Tibial artery (tissue), 4 donors: Measurements from ENCODE around the gene UBR7.

Experiments
- DNase-seq, 2 donors: peaks; one replicate each; pipeline ENCODE4 v3.0.0-alpha.2; 2019
- H3K27ac ChIP-seq, 2 donors: fragments of 200-600 bp; sonication (generic) in 1 of 2; 1 replicate in 1 of 2; 2 replicates in 1 of 2; pipeline ENCODE4 v1.5.1; 2018 to 2019; ENCODE audit warnings: mild to moderate bottlenecking in 1 of 2
- H3K27me3 ChIP-seq, 2 donors: fragments of 200-600 bp; sonication (generic) in 1 of 2; one replicate each; pipeline versions ENCODE4 v1.5.1 to v1.6.0; 2016 to 2019
- H3K36me3 ChIP-seq, 3 donors: fragments of 200-600 bp; sonication (generic) in 2 of 3; one replicate each; pipeline ENCODE4 v1.5.1; 2016 to 2019; ENCODE audit warnings: mild to moderate bottlenecking in 2 of 3
- H3K4me1 ChIP-seq, 4 donors: fragments of 200-600 bp; sonication (generic) in 2 of 4; 1 replicate in 3 of 4; 2 replicates in 1 of 4; pipeline ENCODE4 v1.5.1; 2016 to 2019
- H3K4me3 ChIP-seq, 2 donors: fragments of 200-600 bp; sonication (generic) in 1 of 2; 1 replicate in 1 of 2; 2 replicates in 1 of 2; pipeline ENCODE4 v1.5.1; 2018 to 2019; ENCODE audit warnings: mild to moderate bottlenecking in 2 of 2
- H3K9me3 ChIP-seq, 3 donors: fragments of 200-600 bp; sonication (generic) in 1 of 3; one replicate each; pipeline ENCODE4 v1.5.1; 2016 to 2019
- CTCF ChIP-seq, 2 experiments: fragments of 200-600 bp in 1 of 2; fragments of 450-650 bp in 1 of 2; IDR thresholded peaks; one replicate each; pipeline ENCODE4 v1.5.1; 2017 to 2019; ENCODE audit warnings: antibody characterized with exemption in 2 of 2, mild to moderate bottlenecking in 1 of 2, moderate library complexity in 1 of 2
- intact Hi-C: fragments of 100-400 bp; cut with DNase I; formaldehyde crosslinking; loops from one replicate; pipeline ENCODE4 v1.15.0; 2023; ENCODE audit warnings: low total_unique reads

UBR7 gene

GRCh38 chr14:93239869-93240677, 33.0 kb downstream of the UBR7 start:
- Histone ChIP-seq H3K27ac (no peak overlapping the region), H3K36me3 (peaks cover 38 to 60% (median 41%) of the 10 kb centered on the region in 3 donors), H3K4me1 (no peaks in the 10 kb centered on the region), H3K4me3 (no peak overlapping the region), H3K9me3 (no peaks in the 10 kb centered on the region), H3K27me3 (no peaks in the 10 kb centered on the region)
- no peak for TF ChIP-seq CTCF (IDR thresholded peaks at IDR 0.05)
- intact Hi-C loops: no loop called here
- no peak for DNase-seq

- no peak overlapping the region for H3K4me3 ChIP-seq
- no peaks in the 10 kb centered on the region for H3K4me1 ChIP-seq
- no peak overlapping the region for H3K27ac ChIP-seq
- no peaks in the 10 kb centered on the region for H3K9me3 ChIP-seq
- DNase-seq: no peak
- H3K27me3 ChIP-seq: no peaks in the 10 kb centered on the region
- TF ChIP-seq CTCF (IDR thresholded peaks at IDR 0.05): no peak
- intact Hi-C loops: no loop called here
- H3K36me3 ChIP-seq: peaks cover 44 to 66% (median 47%) of the 10 kb centered on the region in 3 donors
Measured at GRCh38 chr14:93240678-93241000, 33.6 kb downstream of the UBR7 start.

- Histone ChIP-seq H3K27ac (no peak overlapping the region), H3K27me3 (no peaks in the 10 kb centered on the region), H3K4me1 (no peaks in the 10 kb centered on the region), H3K9me3 (no peaks in the 10 kb centered on the region), H3K36me3 (peaks cover 76 to 94% (median 78%) of the 10 kb centered on the region in 3 donors), H3K4me3 (no peak overlapping the region)
- no peak for DNase-seq
- intact Hi-C loops: no loop called here
- no peak for TF ChIP-seq CTCF (IDR thresholded peaks at IDR 0.05)
Measured at GRCh38 chr14:93245764-93246420, 38.8 kb downstream of the UBR7 start.

- H3K27me3 ChIP-seq: no peaks in the 10 kb centered on the region
- TF ChIP-seq CTCF (IDR thresholded peaks at IDR 0.05): no peak
- H3K4me1 ChIP-seq: no peaks in the 10 kb centered on the region
- no peak overlapping the region for H3K4me3 ChIP-seq
- H3K9me3 ChIP-seq: no peaks in the 10 kb centered on the region
- no peak for DNase-seq
- intact Hi-C loops: no loop called here
- H3K36me3 ChIP-seq: peaks cover 76 to 94% (median 80%) of the 10 kb centered on the region in 3 donors
- H3K27ac ChIP-seq: no peak overlapping the region
Measured at GRCh38 chr14:93246534-93246933, 39.5 kb downstream of the UBR7 start.

GRCh38 chr14:93249128-93249831, 42.2 kb downstream of the UBR7 start:
- no peaks in the 10 kb centered on the region for H3K9me3 ChIP-seq
- no peak for TF ChIP-seq CTCF (IDR thresholded peaks at IDR 0.05)
- intact Hi-C loops: no loop called here
- H3K36me3 ChIP-seq: peaks cover 68 to 80% (median 77%) of the 10 kb centered on the region in 3 donors
- DNase-seq: no peak
- no peaks in the 10 kb centered on the region for H3K27me3 ChIP-seq
- no peaks in the 10 kb centered on the region for H3K4me1 ChIP-seq
- H3K27ac ChIP-seq: no peak overlapping the region
- no peak overlapping the region for H3K4me3 ChIP-seq
